H9 (cell line): ENCODE data around the gene ANK3. TPM values are rescaled to one million over a fixed set of nuclear protein-coding genes. Genes with fewer than 3 reads are reported as not detected.

Experiments used
- DNase-seq: peaks from one replicate; pipeline ENCODE4 v3.0.0-alpha.2; 2017
- H2AFZ ChIP-seq: one replicate; pipeline ENCODE4 v1.6.1; 2013; ENCODE audit warnings: mild to moderate bottlenecking, low read length, control low read depth, moderate library complexity
- H2AK5ac ChIP-seq: 2 replicates; pipeline ENCODE4 v1.6.1; 2013; ENCODE audit warnings: low read length, control low read depth, mixed read lengths; ENCODE audit not compliant: insufficient read length
- H2BK120ac ChIP-seq: one replicate; pipeline ENCODE4 v1.6.1; 2013; ENCODE audit warnings: low read depth, mild to moderate bottlenecking, low read length, control low read depth, inconsistent platforms; ENCODE audit not compliant: poor library complexity, severe bottlenecking
- H2BK12ac ChIP-seq: 2 replicates; pipeline ENCODE4 v1.6.1; 2013; ENCODE audit warnings: low read length, control low read depth, mixed read lengths, low read depth; ENCODE audit not compliant: insufficient read length
- H2BK15ac ChIP-seq: 2 replicates; pipeline ENCODE4 v1.6.1; 2013; ENCODE audit warnings: low read depth, low read length, control low read depth
- H2BK20ac ChIP-seq: one replicate; pipeline ENCODE4 v1.6.1; 2013; ENCODE audit warnings: low read depth, mild to moderate bottlenecking, low read length, control low read depth, inconsistent platforms; ENCODE audit not compliant: poor library complexity, severe bottlenecking
- H2BK5ac ChIP-seq: 2 replicates; pipeline ENCODE4 v1.6.1; 2013; ENCODE audit warnings: low read length, control low read depth, mixed read lengths; ENCODE audit not compliant: insufficient read length
- H3K14ac ChIP-seq: 2 replicates; pipeline ENCODE4 v1.6.1; 2013; ENCODE audit warnings: low read length, control low read depth; ENCODE audit not compliant: insufficient read depth
- H3K18ac ChIP-seq: 2 replicates; pipeline ENCODE4 v1.6.1; 2013; ENCODE audit warnings: low read depth, mild to moderate bottlenecking, mixed read lengths, low read length, control low read depth; ENCODE audit not compliant: insufficient read length
- H3K23ac ChIP-seq: 2 replicates; pipeline ENCODE4 v1.6.1; 2013; ENCODE audit warnings: low read length, control low read depth, mixed read lengths, low read depth; ENCODE audit not compliant: insufficient read length
- H3K23me2 ChIP-seq: 2 replicates; pipeline ENCODE4 v1.6.1; 2013; ENCODE audit warnings: low read depth, mild to moderate bottlenecking, mixed read lengths, low read length, control low read depth; ENCODE audit not compliant: insufficient read length, poor library complexity, severe bottlenecking
- H3K27ac ChIP-seq: 2 replicates; pipeline ENCODE4 v1.5.1; 2013; ENCODE audit warnings: low read length, control low read depth, mixed read lengths, low read depth; ENCODE audit not compliant: insufficient read length
- H3K27me3 ChIP-seq: 2 replicates; pipeline ENCODE4 v1.6.1; 2013; ENCODE audit warnings: low read length, control low read depth, inconsistent platforms; ENCODE audit not compliant: insufficient read depth
- H3K4ac ChIP-seq: 2 replicates; pipeline ENCODE4 v1.6.1; 2013; ENCODE audit warnings: low read depth, mild to moderate bottlenecking, control low read depth, inconsistent platforms, low read length, moderate library complexity
- H3K4me1 ChIP-seq: 2 replicates; pipeline ENCODE4 v1.6.1; 2013; ENCODE audit warnings: low read length, control low read depth, inconsistent platforms; ENCODE audit not compliant: insufficient read depth
- H3K4me2 ChIP-seq: 2 replicates; pipeline ENCODE4 v1.6.1; 2013; ENCODE audit warnings: low read length, control low read depth, mixed read lengths; ENCODE audit not compliant: insufficient read length, insufficient read depth
- H3K56ac ChIP-seq: 2 replicates; pipeline ENCODE4 v1.6.1; 2013; ENCODE audit warnings: low read depth, mild to moderate bottlenecking, mixed read lengths, low read length, control low read depth; ENCODE audit not compliant: insufficient read length
- H3K79me1 ChIP-seq: 2 replicates; pipeline ENCODE4 v1.6.1; 2013; ENCODE audit warnings: low read depth, mild to moderate bottlenecking, moderate library complexity, low read length, control low read depth, inconsistent platforms; ENCODE audit not compliant: insufficient read depth, poor library complexity, severe bottlenecking
- H3K79me2 ChIP-seq: 2 replicates; pipeline ENCODE4 v1.6.1; 2013; ENCODE audit warnings: low read length, control low read depth, inconsistent platforms; ENCODE audit not compliant: insufficient read depth
- H3K9ac ChIP-seq: 2 replicates; pipeline ENCODE4 v1.6.1; 2013; ENCODE audit warnings: low read length, control low read depth, mixed read lengths; ENCODE audit not compliant: insufficient read length; ENCODE audit errors: extremely low read depth
- H3K9me3 ChIP-seq: one replicate; pipeline ENCODE4 v1.6.1; 2013; ENCODE audit warnings: low read depth, low read length, inconsistent platforms; ENCODE audit not compliant: control insufficient read depth
- H3T11ph ChIP-seq: one replicate; pipeline ENCODE4 v1.6.1; 2013; ENCODE audit warnings: mild to moderate bottlenecking, low read length, control low read depth, inconsistent platforms
- H4K20me1 ChIP-seq: one replicate; pipeline ENCODE4 v1.6.1; 2013; ENCODE audit not compliant: control insufficient read depth, insufficient read length, insufficient read depth
- H4K5ac ChIP-seq: 2 replicates; pipeline ENCODE4 v1.6.1; 2013; ENCODE audit warnings: low read depth, mild to moderate bottlenecking, mixed read lengths, low read length, control low read depth; ENCODE audit not compliant: insufficient read length
- H4K8ac ChIP-seq: replicated peaks from 2 replicates; pipeline ENCODE4 v1.6.1; 2013; ENCODE audit warnings: low read length, control low read depth, mixed read lengths, low read depth; ENCODE audit not compliant: insufficient read length
- H4K91ac ChIP-seq: 2 replicates; pipeline ENCODE4 v1.6.1; 2013; ENCODE audit warnings: low read depth, mild to moderate bottlenecking, moderate library complexity, mixed read lengths, low read length, control low read depth; ENCODE audit not compliant: insufficient read length
- H3K27ac Mint-ChIP-seq, 3 experiments: 2 replicates in 2 of 3; 3 replicates in 1 of 3; pipeline ENCODE4 v1.8.0; 2020 to 2021; ENCODE audit warnings: mixed read lengths in 3 of 3, mild to moderate bottlenecking in 1 of 3, moderate library complexity in 1 of 3
- H3K27me3 Mint-ChIP-seq: 2 replicates; pipeline ENCODE4 v1.8.0; 2021; ENCODE audit warnings: low read depth, mild to moderate bottlenecking, moderate library complexity, mixed read lengths
- H3K36me3 Mint-ChIP-seq, 3 experiments: 2 replicates in 2 of 3; 3 replicates in 1 of 3; pipeline ENCODE4 v1.8.0; 2020 to 2021; ENCODE audit warnings: low read depth in 3 of 3, mixed read lengths in 3 of 3; ENCODE audit not compliant: insufficient read depth in 1 of 3
- H3K4me1 Mint-ChIP-seq, 2 experiments: 2 replicates each; pipeline ENCODE4 v1.8.0; 2020; ENCODE audit warnings: mixed read lengths in 2 of 2
- H3K4me3 Mint-ChIP-seq, 2 experiments: 2 replicates in 1 of 2; 3 replicates in 1 of 2; pipeline ENCODE4 v1.8.0; 2020 to 2021; ENCODE audit warnings: mild to moderate bottlenecking in 2 of 2, mixed read lengths in 2 of 2, moderate library complexity in 1 of 2
- H3K9me3 Mint-ChIP-seq, 2 experiments: 2 replicates in 1 of 2; 3 replicates in 1 of 2; pipeline ENCODE4 v1.8.0; 2020; ENCODE audit warnings: mild to moderate bottlenecking in 2 of 2, mixed read lengths in 2 of 2, moderate library complexity in 1 of 2
- CTCF ChIP-seq: fragments of 200-600 bp; sonication (generic); conservative IDR thresholded peaks from 3 replicates; pipeline ENCODE4 v1.8.0; 2021; ENCODE audit warnings: antibody characterized with exemption, mild to moderate bottlenecking
- total RNA-seq: library from RNA; stranded (reverse); gene quantifications from 2 replicates; pipeline ENCODE4 v1.2.1, GENCODE V29; 2021

Gene ANK3
- total RNA-seq, 1 experiment from 2014 or later = 59.6 TPM

- H3K27me3 ChIP-seq = no peaks in the 10 kb centered on the region
- no peaks in the 10 kb centered on the region for H4K20me1 ChIP-seq
- no peak for TF ChIP-seq CTCF
- DNase-seq = no peak
- H3K4me2 ChIP-seq = no peak overlapping the region
- Mint-ChIP-seq H3K4me1 (peaks cover 2 to 10% of the 10 kb centered on the region in 2 experiments; a peak in 2 of 4 replicates), H3K27me3 (no peaks in the 10 kb centered on the region), H3K9me3 (no peaks in the 10 kb centered on the region), H3K36me3 (no peaks in the 10 kb centered on the region), H3K27ac (no peak overlapping the region), H3K4me3 (no peak overlapping the region)
- H3T11ph ChIP-seq = no peak overlapping the region
- H3K27ac ChIP-seq = no peak overlapping the region
- H3K79me2 ChIP-seq = no peaks in the 10 kb centered on the region
- no peak overlapping the region for H3K23ac ChIP-seq
- H2BK15ac ChIP-seq = no peak overlapping the region
- no peak overlapping the region for H2BK12ac ChIP-seq
- H3K9ac ChIP-seq = no peak overlapping the region
- H3K56ac ChIP-seq = no peak overlapping the region
- H3K14ac ChIP-seq = no peak overlapping the region
- H2BK120ac ChIP-seq = no peak overlapping the region
- H2BK5ac ChIP-seq = no peak overlapping the region
- no peak overlapping the region for H3K4ac ChIP-seq
- H2BK20ac ChIP-seq = no peak overlapping the region
- H4K5ac ChIP-seq = no peak overlapping the region
- no peaks in the 10 kb centered on the region for H3K9me3 ChIP-seq
- H4K91ac ChIP-seq = no peak overlapping the region
- no peak overlapping the region for H3K18ac ChIP-seq
- no peaks in the 10 kb centered on the region for H3K23me2 ChIP-seq
- no peaks in the 10 kb centered on the region for H3K4me1 ChIP-seq
- H3K79me1 ChIP-seq = no peaks in the 10 kb centered on the region
- H4K8ac ChIP-seq = no peak overlapping the region
- H2AK5ac ChIP-seq = no peak overlapping the region
- H2AFZ ChIP-seq = no peak overlapping the region
These were observed 80.3 kb downstream of the ANK3 start for GRCh38 chr10:60309371-60309770.
